Gastrocnemius medialis (tissue), 4 donors: Measurements from ENCODE around the gene UPK3A.

Experiments used
- CTCF ChIP-seq, 5 experiments: fragments of 450-650 bp in 3 of 5; fragments of 200-600 bp in 2 of 5; sonication (generic) in 2 of 5; IDR thresholded peaks in 4 of 5; conservative IDR thresholded peaks in 1 of 5; 1 replicate in 4 of 5; 2 replicates in 1 of 5; pipeline ENCODE4 v1.5.1; 2016 to 2019; ENCODE audit warnings: antibody characterized with exemption in 5 of 5, mild to moderate bottlenecking in 3 of 5, moderate library complexity in 3 of 5
- POLR2A ChIP-seq, 2 donors: fragments of 450-650 bp; IDR thresholded peaks; one replicate each; pipeline ENCODE4 v1.6.1; 2017; ENCODE audit warnings: antibody characterized with exemption in 2 of 2, mild to moderate bottlenecking in 2 of 2, moderate library complexity in 2 of 2

- TF ChIP-seq POLR2A (IDR thresholded peaks at IDR 0.05) (no peak), CTCF (IDR thresholded peaks at IDR 0.05 in 4 of 5, conservative IDR thresholded peaks at IDR 0.05 in 1 of 5) (no peak)
Measured at GRCh38 chr22:45286854-45287551, 2.3 kb downstream of the UPK3A start.
